HEK293 (cell line): Measurements from ENCODE around the gene LRCH1.

Experiments
- ELK4 ChIP-seq: IDR thresholded peaks from 2 replicates; pipeline ENCODE4 v1.6.1; 2011; ENCODE audit warnings: mild to moderate bottlenecking, low read depth, low read length, borderline replicate concordance
- KLF16 ChIP-seq: fragments of 450-650 bp; formaldehyde crosslinking; IDR thresholded peaks from 2 replicates; pipeline ENCODE4 v1.5.1; 2017; ENCODE audit warnings: missing biosample characterization, missing genetic modification characterization
- KLF9 ChIP-seq: fragments of 450-650 bp; formaldehyde crosslinking; IDR thresholded peaks from 2 replicates; pipeline ENCODE4 v1.5.1; 2016; ENCODE audit warnings: missing biosample characterization, missing genetic modification characterization, low read depth
- SP2 ChIP-seq: fragments of 450-650 bp; formaldehyde crosslinking; IDR thresholded peaks from 2 replicates; pipeline ENCODE4 v1.5.1; 2016; ENCODE audit warnings: missing biosample characterization, missing genetic modification characterization
- ZBTB49 ChIP-seq: fragments of 450-650 bp; formaldehyde crosslinking; IDR thresholded peaks from 2 replicates; pipeline ENCODE4 v1.5.1; 2016; ENCODE audit warnings: missing biosample characterization, missing genetic modification characterization, low read depth
- ZNF530 ChIP-seq: fragments of 450-650 bp; formaldehyde crosslinking; IDR thresholded peaks from 2 replicates; pipeline ENCODE4 v1.5.1; 2016; ENCODE audit warnings: low read depth, missing biosample characterization, missing genetic modification characterization

GRCh38 chr13:46684287-46685001, 131.5 kb downstream of the LRCH1 start:
- TF ChIP-seq ELK4 (no peak), ZBTB49 (no peak), SP2 (tag by site-specific recombination) (no peak), KLF9 (no peak), KLF16 (no peak), ZNF530 (tag by site-specific recombination) (no peak)
